RWPE2 (cell line): ENCODE measurements around the gene DHX15.

Experiments used
- ATAC-seq: fragments of 200-7000 bp; cut with Tn5 transposase; 3 replicates; pipeline ENCODE4 v1.9.1; 2021; ENCODE audit warnings: low read depth
- DNase-seq: peaks from one replicate; pipeline ENCODE4 v3.0.0-alpha.2; 2020; ENCODE audit warnings: low spot score
- H3K27ac ChIP-seq: fragments of 450-650 bp; 2 replicates; pipeline ENCODE4 v1.5.1; 2017; ENCODE audit warnings: mild to moderate bottlenecking; ENCODE audit not compliant: poor library complexity, severe bottlenecking
- H3K27me3 ChIP-seq: fragments of 250-450 bp; sonication (Bioruptor Pico); 2 replicates; pipeline ENCODE4 v1.5.1; 2021; ENCODE audit warnings: mild to moderate bottlenecking, moderate library complexity; ENCODE audit not compliant: insufficient read depth, poor library complexity, severe bottlenecking
- H3K36me3 ChIP-seq: fragments of 250-450 bp; sonication (Bioruptor Pico); 2 replicates; pipeline ENCODE4 v1.5.1; 2020; ENCODE audit warnings: low read depth, mild to moderate bottlenecking, moderate library complexity
- H3K4me1 ChIP-seq: fragments of 250-450 bp; sonication (Bioruptor Pico); 2 replicates; pipeline ENCODE4 v1.5.1; 2021; ENCODE audit warnings: mild to moderate bottlenecking, moderate library complexity; ENCODE audit not compliant: insufficient read depth, poor library complexity, severe bottlenecking
- H3K4me3 ChIP-seq: fragments of 250-450 bp; sonication (Bioruptor Pico); 2 replicates; pipeline ENCODE4 v1.5.1; 2021; ENCODE audit warnings: mild to moderate bottlenecking, moderate library complexity; ENCODE audit not compliant: severe bottlenecking
- H3K9me3 ChIP-seq: fragments of 250-450 bp; sonication (Bioruptor Pico); 2 replicates; pipeline ENCODE4 v1.5.1; 2021; ENCODE audit warnings: mild to moderate bottlenecking, moderate library complexity; ENCODE audit not compliant: severe bottlenecking
- TF ChIP-seq, protein P1 (sequence below): fragments of 450-650 bp; IDR thresholded peaks from one replicate; pipeline ENCODE4 v1.5.1; 2017; ENCODE audit warnings: mild to moderate bottlenecking, moderate library complexity; ENCODE audit not compliant: poor library complexity, severe bottlenecking

DHX15 gene

DNA sequence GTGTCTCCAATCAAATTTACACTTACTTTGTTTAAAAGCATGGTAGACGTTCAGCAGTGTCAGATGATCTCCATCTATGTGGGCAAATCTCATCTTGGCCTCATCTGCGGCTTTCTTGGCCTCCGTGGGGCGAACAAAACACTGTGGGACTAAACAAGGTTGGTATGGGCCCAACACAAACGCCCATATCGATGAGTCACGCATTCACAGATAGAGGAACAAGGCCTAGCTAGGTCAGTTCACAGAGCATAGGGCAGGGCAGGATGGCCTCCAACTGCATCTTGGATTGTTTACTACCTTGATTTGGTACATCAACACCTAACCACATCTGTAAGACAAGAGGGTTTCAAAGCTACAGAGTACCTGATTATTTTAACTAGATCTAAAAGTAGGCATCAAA lies 47.3 kb downstream of the DHX15 start:
- Histone ChIP-seq H3K36me3 (peaks cover 99% of the 10 kb centered on the region), H3K27ac (no peak overlapping the region)

DNA sequence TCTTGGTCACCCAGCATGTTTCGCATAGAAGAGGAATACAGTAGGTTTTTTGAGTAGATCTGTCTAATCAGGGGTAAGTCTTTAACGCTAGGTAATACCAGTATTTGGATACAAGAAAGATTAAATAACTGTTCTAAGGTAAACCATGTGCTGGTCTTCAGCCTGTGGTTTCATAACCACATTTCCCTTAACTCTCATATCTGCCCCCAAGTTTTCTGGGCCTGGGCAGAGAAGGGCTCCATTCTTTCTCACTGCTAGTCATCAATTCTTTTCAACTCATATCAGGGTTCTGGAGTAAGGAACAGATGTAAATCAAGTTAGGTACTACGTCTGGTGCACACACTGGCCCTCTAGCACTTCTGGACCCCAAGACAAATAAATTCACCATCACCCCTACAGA lies 49.0 kb downstream of the DHX15 start:
- no peak for ATAC-seq
- Histone ChIP-seq H3K27ac (no peak overlapping the region), H3K36me3 (peaks cover 99% of the 10 kb centered on the region), H3K27me3 (no peaks in the 10 kb centered on the region), H3K4me1 (peaks cover 7% of the 10 kb centered on the region), H3K4me3 (no peak overlapping the region), H3K9me3 (no peaks in the 10 kb centered on the region)
- TF ChIP-seq, protein P1, sequence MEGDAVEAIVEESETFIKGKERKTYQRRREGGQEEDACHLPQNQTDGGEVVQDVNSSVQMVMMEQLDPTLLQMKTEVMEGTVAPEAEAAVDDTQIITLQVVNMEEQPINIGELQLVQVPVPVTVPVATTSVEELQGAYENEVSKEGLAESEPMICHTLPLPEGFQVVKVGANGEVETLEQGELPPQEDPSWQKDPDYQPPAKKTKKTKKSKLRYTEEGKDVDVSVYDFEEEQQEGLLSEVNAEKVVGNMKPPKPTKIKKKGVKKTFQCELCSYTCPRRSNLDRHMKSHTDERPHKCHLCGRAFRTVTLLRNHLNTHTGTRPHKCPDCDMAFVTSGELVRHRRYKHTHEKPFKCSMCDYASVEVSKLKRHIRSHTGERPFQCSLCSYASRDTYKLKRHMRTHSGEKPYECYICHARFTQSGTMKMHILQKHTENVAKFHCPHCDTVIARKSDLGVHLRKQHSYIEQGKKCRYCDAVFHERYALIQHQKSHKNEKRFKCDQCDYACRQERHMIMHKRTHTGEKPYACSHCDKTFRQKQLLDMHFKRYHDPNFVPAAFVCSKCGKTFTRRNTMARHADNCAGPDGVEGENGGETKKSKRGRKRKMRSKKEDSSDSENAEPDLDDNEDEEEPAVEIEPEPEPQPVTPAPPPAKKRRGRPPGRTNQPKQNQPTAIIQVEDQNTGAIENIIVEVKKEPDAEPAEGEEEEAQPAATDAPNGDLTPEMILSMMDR: no peak
- DNase-seq: no peak

More for the DNA sequence above, 47.3 kb downstream of the DHX15 start:
- ATAC-seq (no peak), DNase-seq (no peak)
- Histone ChIP-seq H3K9me3 (no peaks in the 10 kb centered on the region), H3K4me1 (peaks cover 7% of the 10 kb centered on the region), H3K27me3 (no peaks in the 10 kb centered on the region), H3K4me3 (no peak overlapping the region)
- TF ChIP-seq, protein P1: no peak

GRCh38 chr4:24533364-24533763 lies 51.0 kb downstream of the DHX15 start:
- DNase-seq: no peak
- H3K36me3 ChIP-seq: peaks cover 99% of the 10 kb centered on the region
- no peak overlapping the region for H3K4me3 ChIP-seq
- no peaks in the 10 kb centered on the region for H3K27me3 ChIP-seq
- H3K27ac ChIP-seq: no peak overlapping the region
- H3K9me3 ChIP-seq: no peaks in the 10 kb centered on the region
- TF ChIP-seq, protein P1: no peak
- peaks cover 7% of the 10 kb centered on the region for H3K4me1 ChIP-seq
- ATAC-seq: no peak

GRCh38 chr4:24529555-24529954 lies 54.8 kb downstream of the DHX15 start:
- TF ChIP-seq, protein P1: no peak
- ATAC-seq (no peak; the same call in 2 of the 3 replicates), DNase-seq (no peak)
- Histone ChIP-seq H3K4me3 (no peak overlapping the region), H3K4me1 (peaks cover 7% of the 10 kb centered on the region), H3K27me3 (no peaks in the 10 kb centered on the region), H3K27ac (no peak overlapping the region), H3K36me3 (peaks cover 100% of the 10 kb centered on the region), H3K9me3 (no peaks in the 10 kb centered on the region)

DNA sequence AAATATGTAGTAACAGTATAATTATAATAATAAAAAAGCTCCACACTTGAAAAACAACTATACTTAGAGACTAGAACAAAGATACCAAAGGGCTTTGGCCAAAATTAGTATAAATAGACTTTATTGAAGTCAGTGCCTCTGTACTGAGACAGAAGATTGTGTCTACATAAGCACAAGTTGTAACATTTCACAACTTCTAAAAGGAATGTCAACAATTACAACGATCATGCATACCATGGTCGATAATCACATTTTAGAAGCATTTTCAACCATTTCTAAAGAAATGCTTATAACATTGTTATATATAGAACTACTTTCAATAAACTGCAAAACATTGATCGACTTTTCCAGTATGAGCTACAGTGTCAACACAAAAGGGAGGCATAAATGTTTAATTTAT lies 57.0 kb downstream of the DHX15 start:
- Histone ChIP-seq H3K36me3 (peaks cover 100% of the 10 kb centered on the region), H3K27ac (no peak overlapping the region), H3K4me3 (no peak overlapping the region), H3K4me1 (no peaks in the 10 kb centered on the region), H3K9me3 (no peaks in the 10 kb centered on the region), H3K27me3 (no peaks in the 10 kb centered on the region)
- no peak for ATAC-seq
- DNase-seq: no peak
- TF ChIP-seq, protein P1: no peak
